GM23338 (cell line): ENCODE measurements around the gene FKTN. TPM values are rescaled to one million over a fixed set of nuclear protein-coding genes. Genes with fewer than 3 reads are reported as not detected.

Source experiments
- ATAC-seq: fragments of 200-7000 bp; cut with Tn5 transposase; 3 replicates; pipeline ENCODE4 v1.9.1; 2020
- DNase-seq: peaks from one replicate; pipeline ENCODE4 v3.0.0-alpha.2; 2015; ENCODE audit warnings: low spot score
- H2AFZ ChIP-seq: fragments of 200-600 bp; sonication (generic); 2 replicates; pipeline ENCODE4 v1.8.0; 2016; ENCODE audit warnings: antibody characterized with exemption, mild to moderate bottlenecking, moderate library complexity
- H3F3A ChIP-seq: fragments of 200-600 bp; sonication (generic); replicated peaks from 2 replicates; pipeline ENCODE4 v1.8.0; 2017; ENCODE audit warnings: antibody characterized with exemption, mixed run types, low read depth
- H3K27ac ChIP-seq: fragments of 200-600 bp; sonication (generic); 2 replicates; pipeline ENCODE4 v1.6.1; 2016; ENCODE audit warnings: low read depth
- H3K27me3 ChIP-seq: fragments of 200-600 bp; sonication (generic); 2 replicates; pipeline ENCODE4 v1.8.0; 2016; ENCODE audit warnings: mild to moderate bottlenecking, mixed run types, moderate library complexity; ENCODE audit not compliant: insufficient read depth
- H3K36me3 ChIP-seq: fragments of 200-600 bp; sonication (generic); 2 replicates; pipeline ENCODE4 v1.8.0; 2016; ENCODE audit warnings: mild to moderate bottlenecking; ENCODE audit not compliant: insufficient read depth
- H3K4me1 ChIP-seq: fragments of 200-600 bp; sonication (generic); 2 replicates; pipeline ENCODE4 v1.8.0; 2016; ENCODE audit warnings: mild to moderate bottlenecking, moderate library complexity; ENCODE audit not compliant: insufficient read depth
- H3K4me2 ChIP-seq: fragments of 200-600 bp; sonication (generic); 2 replicates; pipeline ENCODE4 v1.7.1; 2017; ENCODE audit warnings: mixed run types
- H3K4me3 ChIP-seq: fragments of 200-600 bp; sonication (generic); 2 replicates; pipeline ENCODE4 v1.6.1; 2016; ENCODE audit warnings: mixed run types
- H3K79me2 ChIP-seq: fragments of 200-600 bp; sonication (generic); replicated peaks from 2 replicates; pipeline ENCODE4 v1.8.0; 2017; ENCODE audit warnings: mild to moderate bottlenecking; ENCODE audit not compliant: insufficient read depth
- H3K9me2 ChIP-seq: fragments of 200-600 bp; sonication (generic); 2 replicates; pipeline ENCODE4 v1.8.0; 2017; ENCODE audit not compliant: insufficient read depth
- H4K20me1 ChIP-seq: fragments of 200-600 bp; sonication (generic); replicated peaks from 2 replicates; pipeline ENCODE4 v1.8.0; 2017; ENCODE audit warnings: mild to moderate bottlenecking; ENCODE audit not compliant: insufficient read depth
- H3K27ac Mint-ChIP-seq: 2 replicates; pipeline ENCODE4 v1.8.0; 2020; ENCODE audit warnings: inconsistent platforms, mild to moderate bottlenecking, moderate library complexity, mixed read lengths
- H3K27me3 Mint-ChIP-seq: 3 replicates; pipeline ENCODE4 v1.8.0; 2022; ENCODE audit warnings: low read depth, mild to moderate bottlenecking, moderate library complexity, mixed read lengths, inconsistent platforms; ENCODE audit not compliant: insufficient read depth, poor library complexity
- H3K36me3 Mint-ChIP-seq: 3 replicates; pipeline ENCODE4 v1.8.0; 2021; ENCODE audit warnings: low read depth, mild to moderate bottlenecking, inconsistent platforms, moderate library complexity, mixed read lengths
- H3K4me1 Mint-ChIP-seq: 3 replicates; pipeline ENCODE4 v1.8.0; 2020; ENCODE audit warnings: mild to moderate bottlenecking, inconsistent platforms, mixed read lengths
- H3K4me3 Mint-ChIP-seq: 3 replicates; pipeline ENCODE4 v1.8.0; 2021; ENCODE audit warnings: moderate library complexity, mild to moderate bottlenecking, inconsistent platforms, mixed read lengths
- H3K9me3 Mint-ChIP-seq: 3 replicates; pipeline ENCODE4 v1.8.0; 2020; ENCODE audit warnings: moderate library complexity, mild to moderate bottlenecking, inconsistent platforms, mixed read lengths
- CREB1 ChIP-seq: fragments of 250-450 bp; sonication (Bioruptor Pico); IDR thresholded peaks from 2 replicates; pipeline ENCODE4 v1.5.0; 2020; ENCODE audit warnings: low read depth, mild to moderate bottlenecking, moderate library complexity
- CTCF ChIP-seq, 2 experiments: fragments of 200-600 bp in 1 of 2; sonication (generic) in 1 of 2; conservative IDR thresholded peaks; 2 replicates each; pipeline versions ENCODE4 v1.5.1 to v1.6.1; 2016 to 2017; ENCODE audit warnings: antibody characterized with exemption in 2 of 2, low read depth in 2 of 2, mild to moderate bottlenecking in 2 of 2, moderate library complexity in 1 of 2
- ETS1 ChIP-seq: IDR thresholded peaks from 2 replicates; pipeline ENCODE4 v1.6.1; 2016; ENCODE audit warnings: antibody characterized with exemption
- EZH2 ChIP-seq: fragments of 200-600 bp; sonication (generic); IDR thresholded peaks from one replicate; pipeline ENCODE4 v1.8.0; 2017; ENCODE audit warnings: antibody characterized with exemption, mild to moderate bottlenecking, low read depth; ENCODE audit not compliant: unreplicated experiment
- EZH2phosphoT487 ChIP-seq: fragments of 200-600 bp; sonication (generic); IDR thresholded peaks from one replicate; pipeline ENCODE4 v1.8.1; 2018; ENCODE audit warnings: antibody characterized with exemption; ENCODE audit not compliant: unreplicated experiment
- JUNB ChIP-seq: IDR thresholded peaks from one replicate; pipeline ENCODE4 v1.6.1; 2016; ENCODE audit warnings: antibody characterized with exemption; ENCODE audit not compliant: unreplicated experiment
- NANOG ChIP-seq: IDR thresholded peaks from 2 replicates; pipeline ENCODE4 v1.6.1; 2016; ENCODE audit warnings: antibody characterized with exemption, borderline replicate concordance
- POLR2AphosphoS5 ChIP-seq: IDR thresholded peaks from 2 replicates; pipeline ENCODE4 v1.6.1; 2016; ENCODE audit warnings: antibody characterized with exemption, low read depth
- STAT1 ChIP-seq: IDR thresholded peaks from one replicate; pipeline ENCODE4 v1.6.1; 2016; ENCODE audit warnings: antibody characterized with exemption; ENCODE audit not compliant: unreplicated experiment
- ZNF114 ChIP-seq: fragments of 250-450 bp; sonication (Bioruptor Pico); IDR thresholded peaks from 2 replicates; pipeline ENCODE4 v1.5.0; 2020; ENCODE audit warnings: mild to moderate bottlenecking, moderate library complexity
- ZNF331 ChIP-seq: fragments of 250-450 bp; sonication (Bioruptor Pico); IDR thresholded peaks from 2 replicates; pipeline ENCODE4 v1.5.0; 2020; ENCODE audit warnings: low read depth, mild to moderate bottlenecking, moderate library complexity
- polyA plus RNA-seq: library from polyadenylated mRNA; unstranded; fragments of >200 nt; fragmentation: Nextera tagmentation; extraction: Ambion mirVana; gene quantifications from 2 replicates; pipeline ENCODE4 v1.2.1, GENCODE V29; 2016
- total RNA-seq: library from RNA; depleted of rRNA; stranded (reverse); fragments of >200 nt; shearing (Covaris generic); gene quantifications from 2 replicates; pipeline ENCODE4 v1.2.3, GENCODE V29; 2014
- TF ChIP-seq, protein P1 (sequence below): fragments of 250-450 bp; sonication (Bioruptor Pico); IDR thresholded peaks from 2 replicates; pipeline ENCODE4 v1.5.0; 2020; ENCODE audit warnings: mild to moderate bottlenecking, moderate library complexity
- TF ChIP-seq, protein P2 (sequence below): IDR thresholded peaks from one replicate; pipeline ENCODE4 v1.6.1; 2018; ENCODE audit warnings: antibody characterized with exemption; ENCODE audit not compliant: unreplicated experiment

The FKTN gene
- total and polyA plus RNA-seq, 2 experiments from 2014 or later: 6.8 to 9.9 TPM

- Histone ChIP-seq H3K27me3 (no peaks in the 10 kb centered on the region), H3K27ac (no peak overlapping the region), H2AFZ (no peak overlapping the region), H3K79me2 (no peaks in the 10 kb centered on the region), H3K9me2 (no peaks in the 10 kb centered on the region), H3K4me3 (no peak overlapping the region), H3K4me2 (no peak overlapping the region), H3K4me1 (no peaks in the 10 kb centered on the region), H3K36me3 (peaks cover 6% of the 10 kb centered on the region; the same call in 1 of the 2 replicates), H4K20me1 (no peaks in the 10 kb centered on the region; the same call in 1 of the 2 replicates), H3F3A (no peaks in the 10 kb centered on the region)
- Mint-ChIP-seq H3K4me1 (no peaks in the 10 kb centered on the region), H3K27ac (no peak overlapping the region), H3K9me3 (peaks cover 12% of the 10 kb centered on the region), H3K36me3 (peaks cover 18% of the 10 kb centered on the region), H3K27me3 (no peaks in the 10 kb centered on the region), H3K4me3 (no peak overlapping the region)
- DNase-seq: no peak
- ATAC-seq: no peak
- TF ChIP-seq EZH2phosphoT487: no peak
- TF ChIP-seq EZH2: no peak
- no peak for TF ChIP-seq NANOG
- TF ChIP-seq ZNF331 (CRISPR knock-in tag): no peak
- no peak for TF ChIP-seq ETS1
- TF ChIP-seq ZNF114 (CRISPR knock-in tag): no peak
- TF ChIP-seq POLR2AphosphoS5: no peak
- no peak for TF ChIP-seq STAT1
- no peak for TF ChIP-seq JUNB
- TF ChIP-seq, protein P1, sequence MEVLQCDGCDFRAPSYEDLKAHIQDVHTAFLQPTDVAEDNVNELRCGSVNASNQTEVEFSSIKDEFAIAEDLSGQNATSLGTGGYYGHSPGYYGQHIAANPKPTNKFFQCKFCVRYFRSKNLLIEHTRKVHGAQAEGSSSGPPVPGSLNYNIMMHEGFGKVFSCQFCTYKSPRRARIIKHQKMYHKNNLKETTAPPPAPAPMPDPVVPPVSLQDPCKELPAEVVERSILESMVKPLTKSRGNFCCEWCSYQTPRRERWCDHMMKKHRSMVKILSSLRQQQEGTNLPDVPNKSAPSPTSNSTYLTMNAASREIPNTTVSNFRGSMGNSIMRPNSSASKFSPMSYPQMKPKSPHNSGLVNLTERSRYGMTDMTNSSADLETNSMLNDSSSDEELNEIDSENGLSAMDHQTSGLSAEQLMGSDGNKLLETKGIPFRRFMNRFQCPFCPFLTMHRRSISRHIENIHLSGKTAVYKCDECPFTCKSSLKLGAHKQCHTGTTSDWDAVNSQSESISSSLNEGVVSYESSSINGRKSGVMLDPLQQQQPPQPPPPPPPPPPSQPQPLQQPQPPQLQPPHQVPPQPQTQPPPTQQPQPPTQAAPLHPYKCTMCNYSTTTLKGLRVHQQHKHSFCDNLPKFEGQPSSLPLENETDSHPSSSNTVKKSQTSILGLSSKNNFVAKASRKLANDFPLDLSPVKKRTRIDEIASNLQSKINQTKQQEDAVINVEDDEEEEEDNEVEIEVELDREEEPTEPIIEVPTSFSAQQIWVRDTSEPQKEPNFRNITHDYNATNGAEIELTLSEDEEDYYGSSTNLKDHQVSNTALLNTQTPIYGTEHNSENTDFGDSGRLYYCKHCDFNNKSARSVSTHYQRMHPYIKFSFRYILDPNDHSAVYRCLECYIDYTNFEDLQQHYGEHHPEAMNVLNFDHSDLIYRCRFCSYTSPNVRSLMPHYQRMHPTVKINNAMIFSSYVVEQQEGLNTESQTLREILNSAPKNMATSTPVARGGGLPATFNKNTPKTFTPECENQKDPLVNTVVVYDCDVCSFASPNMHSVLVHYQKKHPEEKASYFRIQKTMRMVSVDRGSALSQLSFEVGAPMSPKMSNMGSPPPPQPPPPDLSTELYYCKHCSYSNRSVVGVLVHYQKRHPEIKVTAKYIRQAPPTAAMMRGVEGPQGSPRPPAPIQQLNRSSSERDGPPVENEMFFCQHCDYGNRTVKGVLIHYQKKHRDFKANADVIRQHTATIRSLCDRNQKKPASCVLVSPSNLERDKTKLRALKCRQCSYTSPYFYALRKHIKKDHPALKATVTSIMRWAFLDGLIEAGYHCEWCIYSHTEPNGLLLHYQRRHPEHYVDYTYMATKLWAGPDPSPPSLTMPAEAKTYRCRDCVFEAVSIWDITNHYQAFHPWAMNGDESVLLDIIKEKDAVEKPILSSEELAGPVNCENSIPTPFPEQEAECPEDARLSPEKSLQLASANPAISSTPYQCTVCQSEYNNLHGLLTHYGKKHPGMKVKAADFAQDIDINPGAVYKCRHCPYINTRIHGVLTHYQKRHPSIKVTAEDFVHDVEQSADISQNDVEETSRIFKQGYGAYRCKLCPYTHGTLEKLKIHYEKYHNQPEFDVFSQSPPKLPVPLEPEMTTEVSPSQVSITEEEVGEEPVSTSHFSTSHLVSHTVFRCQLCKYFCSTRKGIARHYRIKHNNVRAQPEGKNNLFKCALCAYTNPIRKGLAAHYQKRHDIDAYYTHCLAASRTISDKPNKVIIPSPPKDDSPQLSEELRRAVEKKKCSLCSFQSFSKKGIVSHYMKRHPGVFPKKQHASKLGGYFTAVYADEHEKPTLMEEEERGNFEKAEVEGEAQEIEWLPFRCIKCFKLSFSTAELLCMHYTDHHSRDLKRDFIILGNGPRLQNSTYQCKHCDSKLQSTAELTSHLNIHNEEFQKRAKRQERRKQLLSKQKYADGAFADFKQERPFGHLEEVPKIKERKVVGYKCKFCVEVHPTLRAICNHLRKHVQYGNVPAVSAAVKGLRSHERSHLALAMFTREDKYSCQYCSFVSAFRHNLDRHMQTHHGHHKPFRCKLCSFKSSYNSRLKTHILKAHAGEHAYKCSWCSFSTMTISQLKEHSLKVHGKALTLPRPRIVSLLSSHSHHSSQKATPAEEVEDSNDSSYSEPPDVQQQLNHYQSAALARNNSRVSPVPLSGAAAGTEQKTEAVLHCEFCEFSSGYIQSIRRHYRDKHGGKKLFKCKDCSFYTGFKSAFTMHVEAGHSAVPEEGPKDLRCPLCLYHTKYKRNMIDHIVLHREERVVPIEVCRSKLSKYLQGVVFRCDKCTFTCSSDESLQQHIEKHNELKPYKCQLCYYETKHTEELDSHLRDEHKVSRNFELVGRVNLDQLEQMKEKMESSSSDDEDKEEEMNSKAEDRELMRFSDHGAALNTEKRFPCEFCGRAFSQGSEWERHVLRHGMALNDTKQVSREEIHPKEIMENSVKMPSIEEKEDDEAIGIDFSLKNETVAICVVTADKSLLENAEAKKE (CRISPR knock-in tag): no peak
- TF ChIP-seq, protein P2, sequence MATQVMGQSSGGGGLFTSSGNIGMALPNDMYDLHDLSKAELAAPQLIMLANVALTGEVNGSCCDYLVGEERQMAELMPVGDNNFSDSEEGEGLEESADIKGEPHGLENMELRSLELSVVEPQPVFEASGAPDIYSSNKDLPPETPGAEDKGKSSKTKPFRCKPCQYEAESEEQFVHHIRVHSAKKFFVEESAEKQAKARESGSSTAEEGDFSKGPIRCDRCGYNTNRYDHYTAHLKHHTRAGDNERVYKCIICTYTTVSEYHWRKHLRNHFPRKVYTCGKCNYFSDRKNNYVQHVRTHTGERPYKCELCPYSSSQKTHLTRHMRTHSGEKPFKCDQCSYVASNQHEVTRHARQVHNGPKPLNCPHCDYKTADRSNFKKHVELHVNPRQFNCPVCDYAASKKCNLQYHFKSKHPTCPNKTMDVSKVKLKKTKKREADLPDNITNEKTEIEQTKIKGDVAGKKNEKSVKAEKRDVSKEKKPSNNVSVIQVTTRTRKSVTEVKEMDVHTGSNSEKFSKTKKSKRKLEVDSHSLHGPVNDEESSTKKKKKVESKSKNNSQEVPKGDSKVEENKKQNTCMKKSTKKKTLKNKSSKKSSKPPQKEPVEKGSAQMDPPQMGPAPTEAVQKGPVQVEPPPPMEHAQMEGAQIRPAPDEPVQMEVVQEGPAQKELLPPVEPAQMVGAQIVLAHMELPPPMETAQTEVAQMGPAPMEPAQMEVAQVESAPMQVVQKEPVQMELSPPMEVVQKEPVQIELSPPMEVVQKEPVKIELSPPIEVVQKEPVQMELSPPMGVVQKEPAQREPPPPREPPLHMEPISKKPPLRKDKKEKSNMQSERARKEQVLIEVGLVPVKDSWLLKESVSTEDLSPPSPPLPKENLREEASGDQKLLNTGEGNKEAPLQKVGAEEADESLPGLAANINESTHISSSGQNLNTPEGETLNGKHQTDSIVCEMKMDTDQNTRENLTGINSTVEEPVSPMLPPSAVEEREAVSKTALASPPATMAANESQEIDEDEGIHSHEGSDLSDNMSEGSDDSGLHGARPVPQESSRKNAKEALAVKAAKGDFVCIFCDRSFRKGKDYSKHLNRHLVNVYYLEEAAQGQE: no peak
- TF ChIP-seq CREB1 (CRISPR knock-in tag): no peak
- TF ChIP-seq CTCF (conservative IDR thresholded peaks at IDR 0.05; ENCODE audit: low read depth in 2 of 2): no peak
These were observed 26.4 kb upstream of the FKTN start for GRCh38 chr9:105531530-105531929.
